BE2C (cell line): ENCODE data around the gene RFX7.

Experiments
- DNase-seq: peaks from one replicate; pipeline ENCODE4 v3.0.0-alpha.2; 2020
- H3K27me3 ChIP-seq: fragments of 250-450 bp; sonication (Bioruptor Pico); 2 replicates; pipeline ENCODE4 v1.5.1; 2020; ENCODE audit warnings: mild to moderate bottlenecking
- H3K36me3 ChIP-seq: fragments of 250-450 bp; sonication (Bioruptor Pico); 2 replicates; pipeline ENCODE4 v1.5.1; 2020; ENCODE audit warnings: mild to moderate bottlenecking
- H3K4me1 ChIP-seq: fragments of 250-450 bp; sonication (Bioruptor Pico); 2 replicates; pipeline ENCODE4 v1.5.1; 2020
- H3K4me3 ChIP-seq: 2 replicates; pipeline ENCODE4 v1.5.1; 2011; ENCODE audit warnings: low read depth, low read length
- H3K9me3 ChIP-seq: fragments of 250-450 bp; sonication (Bioruptor Pico); 2 replicates; pipeline ENCODE4 v1.5.1; 2020
- TF ChIP-seq, protein P1 (sequence below): IDR thresholded peaks from 2 replicates; pipeline ENCODE4 v1.5.1; 2012; ENCODE audit warnings: mild to moderate bottlenecking, low read depth, low read length

The RFX7 gene

DNA sequence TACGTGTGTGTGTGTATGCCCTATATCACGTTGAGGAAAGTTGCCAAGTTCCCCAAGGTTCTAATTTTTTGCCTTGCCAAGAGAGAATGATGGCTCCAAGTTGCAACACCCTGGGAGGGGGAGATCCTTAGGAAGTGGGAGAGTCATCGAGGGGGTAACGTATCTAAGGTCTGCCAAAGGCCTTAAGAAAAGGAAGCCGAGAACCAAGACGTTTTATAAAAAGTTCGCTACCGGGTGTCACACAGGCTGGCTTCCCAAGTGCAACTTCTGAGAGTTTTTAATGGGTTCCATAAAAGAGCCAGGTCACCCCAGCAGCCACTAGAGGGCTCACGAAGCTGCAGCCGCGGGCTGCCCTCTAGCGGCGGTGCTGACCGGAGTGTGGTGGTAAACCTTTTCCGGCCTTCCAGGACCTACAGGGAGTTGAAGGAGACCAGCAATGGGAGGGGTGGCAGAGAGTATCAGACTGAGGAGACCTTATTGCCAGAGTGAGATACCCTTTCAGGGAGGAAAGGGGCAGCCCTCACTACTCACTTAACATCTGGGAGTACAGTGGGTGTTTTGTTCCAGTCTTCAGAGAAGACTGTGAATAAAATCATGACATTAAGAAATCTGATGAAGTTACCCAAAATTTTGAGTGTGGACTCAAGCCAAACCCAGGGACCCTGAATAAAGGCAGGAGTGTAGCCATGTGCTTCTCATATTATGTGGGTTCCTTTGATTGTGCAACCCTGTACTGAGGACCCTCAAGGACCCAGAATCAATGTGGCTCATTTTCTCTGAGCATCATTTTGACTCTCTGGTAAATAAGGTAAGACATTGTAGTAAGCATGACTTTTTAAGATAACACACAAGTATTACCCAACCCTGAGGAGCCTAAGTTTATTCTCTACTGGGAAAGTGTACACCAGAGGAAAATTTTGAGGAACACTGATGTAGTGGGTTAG lies 2.5 kb upstream of the RFX7 start:
- peak; percentile 93 for DNase-seq
- TF ChIP-seq, protein P1, sequence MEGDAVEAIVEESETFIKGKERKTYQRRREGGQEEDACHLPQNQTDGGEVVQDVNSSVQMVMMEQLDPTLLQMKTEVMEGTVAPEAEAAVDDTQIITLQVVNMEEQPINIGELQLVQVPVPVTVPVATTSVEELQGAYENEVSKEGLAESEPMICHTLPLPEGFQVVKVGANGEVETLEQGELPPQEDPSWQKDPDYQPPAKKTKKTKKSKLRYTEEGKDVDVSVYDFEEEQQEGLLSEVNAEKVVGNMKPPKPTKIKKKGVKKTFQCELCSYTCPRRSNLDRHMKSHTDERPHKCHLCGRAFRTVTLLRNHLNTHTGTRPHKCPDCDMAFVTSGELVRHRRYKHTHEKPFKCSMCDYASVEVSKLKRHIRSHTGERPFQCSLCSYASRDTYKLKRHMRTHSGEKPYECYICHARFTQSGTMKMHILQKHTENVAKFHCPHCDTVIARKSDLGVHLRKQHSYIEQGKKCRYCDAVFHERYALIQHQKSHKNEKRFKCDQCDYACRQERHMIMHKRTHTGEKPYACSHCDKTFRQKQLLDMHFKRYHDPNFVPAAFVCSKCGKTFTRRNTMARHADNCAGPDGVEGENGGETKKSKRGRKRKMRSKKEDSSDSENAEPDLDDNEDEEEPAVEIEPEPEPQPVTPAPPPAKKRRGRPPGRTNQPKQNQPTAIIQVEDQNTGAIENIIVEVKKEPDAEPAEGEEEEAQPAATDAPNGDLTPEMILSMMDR = peak; percentile 100
- Histone ChIP-seq H3K4me1 (peaks cover 9% of the 10 kb centered on the region; the same call in 1 of the 2 replicates), H3K27me3 (no peaks in the 10 kb centered on the region), H3K4me3 (peak overlapping the region; percentile 62), H3K36me3 (no peaks in the 10 kb centered on the region), H3K9me3 (no peaks in the 10 kb centered on the region)

DNA sequence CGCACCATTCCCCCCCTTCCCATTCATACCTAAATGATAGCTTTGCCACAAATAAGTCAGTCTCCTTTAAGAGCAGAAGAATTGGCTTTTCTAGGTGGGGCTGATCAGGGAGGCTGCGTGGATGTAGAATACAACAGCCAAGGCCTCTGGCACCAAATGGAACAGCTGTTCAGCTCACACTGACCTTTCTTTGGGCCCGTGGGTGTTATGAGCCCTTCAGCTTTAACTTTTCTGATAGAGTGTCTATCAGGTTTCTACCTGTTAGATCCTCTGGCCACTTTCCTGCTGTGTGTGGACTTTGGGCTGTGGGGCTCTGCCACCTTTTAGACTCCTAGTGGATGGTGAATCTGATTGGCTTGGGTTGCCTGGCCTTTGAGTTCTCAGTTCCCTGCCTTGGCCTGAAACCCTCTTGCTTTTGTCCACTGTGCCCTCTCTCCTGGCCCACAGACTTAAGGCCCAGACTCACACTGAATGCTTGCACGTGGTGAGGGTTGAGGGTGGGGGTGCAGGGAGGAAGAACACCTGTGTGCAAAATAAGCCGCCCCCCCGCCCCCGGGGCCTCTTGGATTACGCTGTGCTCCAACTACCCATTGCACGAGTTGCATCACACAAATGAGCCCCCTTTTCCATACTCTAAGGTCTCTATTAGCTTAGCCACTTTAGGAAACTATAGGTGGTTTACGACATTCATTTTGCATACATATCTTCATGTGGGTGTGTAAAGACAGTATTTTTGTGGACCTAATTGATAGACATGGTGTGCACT lies 1.3 kb upstream of the RFX7 start:
- Histone ChIP-seq H3K36me3 (no peaks in the 10 kb centered on the region), H3K4me1 (peaks cover 9% of the 10 kb centered on the region; the same call in 1 of the 2 replicates), H3K27me3 (no peaks in the 10 kb centered on the region), H3K4me3 (peak overlapping the region; percentile 62), H3K9me3 (no peaks in the 10 kb centered on the region)
- TF ChIP-seq, protein P1 = no peak
- peak; percentile 11 for DNase-seq

DNA sequence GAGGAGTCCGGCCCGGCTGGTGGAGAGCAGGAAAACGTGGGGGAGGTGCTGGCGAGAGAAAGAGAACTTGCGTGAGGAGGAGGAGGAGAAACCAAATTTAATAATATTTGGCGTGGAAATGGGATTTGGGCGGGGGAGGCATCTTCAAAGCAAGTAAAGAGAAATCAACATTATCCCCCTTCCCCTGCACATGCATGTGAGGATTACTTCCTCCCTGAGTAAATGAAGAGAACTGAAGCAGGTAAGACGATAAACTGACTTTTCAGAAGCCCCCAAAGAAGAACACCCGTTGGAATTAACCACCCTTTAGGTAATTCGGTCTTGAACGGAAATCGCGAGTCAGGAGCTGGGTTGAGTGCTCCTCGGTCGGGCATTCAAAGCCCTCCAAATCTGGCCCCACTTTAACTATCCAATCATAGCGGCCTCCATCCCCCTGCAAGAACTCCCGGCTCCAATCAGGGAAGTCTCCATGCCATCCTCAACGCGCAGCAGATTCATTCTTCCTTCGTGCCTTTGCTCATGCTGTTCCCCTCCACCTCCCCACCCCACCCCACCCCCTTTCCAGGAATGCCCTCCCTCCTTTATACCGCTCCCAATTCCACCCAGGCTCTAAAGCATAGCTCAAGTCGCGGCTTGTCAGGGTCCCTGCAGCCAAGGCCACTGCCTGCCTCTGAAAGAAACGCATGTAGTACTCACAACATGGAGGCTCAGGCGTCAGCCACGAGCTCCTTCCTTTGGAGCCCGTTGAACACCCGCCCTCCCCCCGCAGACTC lies 545 bp upstream of the RFX7 start:
- DNase-seq = peak; percentile 72
- Histone ChIP-seq H3K4me1 (peaks cover 9% of the 10 kb centered on the region; the same call in 1 of the 2 replicates), H3K9me3 (no peaks in the 10 kb centered on the region), H3K36me3 (no peaks in the 10 kb centered on the region; the same call in 1 of the 2 replicates), H3K4me3 (peak overlapping the region; percentile 73), H3K27me3 (no peaks in the 10 kb centered on the region)
- TF ChIP-seq, protein P1 = no peak

DNA sequence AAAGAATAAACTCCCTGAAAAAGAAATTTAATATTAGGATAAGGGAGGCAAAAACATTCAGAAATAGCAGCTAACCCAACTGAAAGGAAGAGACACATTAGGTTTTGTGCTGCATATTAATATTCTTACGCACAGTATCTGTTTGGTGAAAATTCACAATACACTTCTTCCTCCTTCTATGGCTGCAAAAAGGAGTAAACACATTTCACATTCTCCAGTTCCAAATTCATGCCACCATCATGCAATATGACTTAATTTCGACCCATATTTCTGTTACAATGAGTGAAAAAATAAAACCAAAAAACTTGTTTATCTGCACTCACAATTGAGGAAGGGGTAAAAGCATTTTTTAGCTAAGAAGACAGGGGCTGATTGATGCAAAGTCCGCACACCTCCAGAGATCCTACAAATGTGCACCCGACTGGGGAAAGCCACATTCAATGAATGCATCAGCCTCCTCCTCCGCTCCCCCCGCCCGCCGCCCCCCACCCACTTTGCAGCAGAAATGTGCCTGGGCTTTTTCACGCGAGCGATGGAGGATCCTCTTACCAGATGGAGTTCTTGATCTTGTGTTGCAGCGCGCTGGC lies 1.0 kb downstream of the RFX7 start:
- Histone ChIP-seq H3K27me3 (no peaks in the 10 kb centered on the region), H3K9me3 (no peaks in the 10 kb centered on the region), H3K4me1 (peaks cover 9% of the 10 kb centered on the region; the same call in 1 of the 2 replicates), H3K36me3 (peaks cover 9% of the 10 kb centered on the region), H3K4me3 (peak overlapping the region; percentile 95)
- TF ChIP-seq, protein P1 = no peak
- no peak for DNase-seq

DNA sequence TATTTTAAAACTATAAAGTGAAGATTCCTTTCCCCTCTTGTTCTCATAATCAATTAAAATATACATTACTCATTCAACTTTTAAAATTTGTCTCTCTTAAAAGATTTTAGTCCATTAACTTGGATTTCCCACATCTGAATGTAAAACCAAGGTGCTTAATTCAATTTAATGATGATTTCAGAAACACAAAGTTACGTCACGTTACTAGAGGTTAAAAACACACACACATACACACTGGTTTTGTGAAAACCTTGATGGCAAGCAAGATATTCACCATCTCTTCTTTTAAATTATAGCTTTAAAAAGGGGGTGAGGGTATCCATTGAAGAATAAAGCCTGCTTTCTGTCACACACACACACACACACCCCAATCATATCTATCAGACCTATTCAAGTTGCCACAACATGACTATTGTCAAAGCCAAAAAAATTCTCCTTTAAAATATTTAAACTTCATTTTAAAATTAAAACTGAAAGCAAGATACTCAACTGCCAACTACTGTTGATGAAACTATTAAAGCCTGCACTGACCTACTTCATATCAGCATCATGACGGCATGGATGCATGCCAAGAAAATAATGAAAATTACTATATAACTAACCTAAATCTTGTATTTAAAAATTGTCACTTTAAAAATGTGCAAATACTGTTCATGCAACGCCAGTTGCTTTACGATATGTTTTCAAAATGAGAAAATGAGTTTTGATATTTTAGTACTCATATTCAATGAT lies 2.1 kb downstream of the RFX7 start:
- H3K9me3 ChIP-seq = no peaks in the 10 kb centered on the region
- H3K36me3 ChIP-seq = peaks cover 9% of the 10 kb centered on the region
- TF ChIP-seq, protein P1 = no peak
- peak overlapping the region; percentile 95 for H3K4me3 ChIP-seq
- DNase-seq = no peak
- peaks cover 9% of the 10 kb centered on the region; the same call in 1 of the 2 replicates for H3K4me1 ChIP-seq
- no peaks in the 10 kb centered on the region for H3K27me3 ChIP-seq
